HepG2 (cell line): ENCODE results near the gene SEMA3F. TPM values are rescaled to one million over a fixed set of nuclear protein-coding genes. Genes with fewer than 3 reads are reported as not detected.

ENCODE experiments used
- ATAC-seq: fragments of 200-7000 bp; cut with Tn5 transposase; 3 replicates; pipeline ENCODE4 v1.9.1; 2020; ENCODE audit warnings: mild to moderate bottlenecking, moderate library complexity
- BruUV-seq: library from RNA; stranded (reverse); fragments of 400-500 nt; replicated peaks from 2 replicates; lab custom pipeline; 2021; lab: Mats Ljungman, UMichigan
- CTCF ChIA-PET: fragments of 300-600 bp; formaldehyde crosslinking; extraction: SDS; loops from one replicate; lab custom pipeline; 2021; ENCODE audit warnings: low total read pairs, inconsistent platforms, low intra/inter-chr PET ratio; lab: Yijun Ruan, JAX
- POLR2A ChIA-PET: fragments of 350-600 bp; sonication (Branson Sonifier 250); formaldehyde crosslinking; loops from one replicate; lab custom pipeline; 2020; ENCODE audit warnings: antibody characterized with exemption, inconsistent platforms; lab: Yijun Ruan, JAX
- DNase-seq: peaks from one replicate; pipeline ENCODE4 v3.0.0-alpha.2; 2015; ENCODE audit warnings: low spot score
- FAIRE-seq: peaks from 3 replicates; lab custom pipeline; 2011; peaks lifted over from hg19 to GRCh38; lab: Jason Lieb, UNC
- H2AFZ ChIP-seq: one replicate; pipeline ENCODE4 v1.6.1; 2011; ENCODE audit warnings: low read length, inconsistent platforms
- H3K27ac ChIP-seq: fragments of 300-600 bp; 3 replicates; pipeline ENCODE4 v1.8.0; 2011; ENCODE audit warnings: mixed run types, mild to moderate bottlenecking, mixed read lengths, low read length, inconsistent platforms; ENCODE audit not compliant: insufficient read depth; ENCODE audit errors: extremely low read length
- H3K27me3 ChIP-seq, 2 experiments: fragments of 200-600 bp in 1 of 2; 2 replicates in 1 of 2; 3 replicates in 1 of 2; pipeline versions ENCODE4 v1.6.0 to v1.8.0; 2011; ENCODE audit warnings: low read length in 2 of 2, mild to moderate bottlenecking in 2 of 2, moderate library complexity in 2 of 2, inconsistent platforms in 1 of 2; ENCODE audit not compliant: insufficient read depth in 2 of 2, control insufficient read depth in 1 of 2
- H3K36me3 ChIP-seq, 2 experiments: fragments of 200-600 bp in 1 of 2; replicated peaks in 1 of 2; 2 replicates in 1 of 2; 3 replicates in 1 of 2; pipeline versions ENCODE4 v1.5.1 to v1.8.0; 2011; ENCODE audit warnings: low read length in 2 of 2, inconsistent platforms in 1 of 2; ENCODE audit not compliant: insufficient read depth in 2 of 2, control insufficient read depth in 1 of 2
- H3K4me1 ChIP-seq: 2 replicates; pipeline ENCODE4 v1.5.1; 2012; ENCODE audit warnings: low read length, inconsistent platforms; ENCODE audit not compliant: insufficient read depth
- H3K4me2 ChIP-seq: 2 replicates; pipeline ENCODE4 v1.6.0; 2011; ENCODE audit warnings: low read depth, low read length, inconsistent platforms
- H3K4me3 ChIP-seq, 3 experiments: fragments of 200-600 bp in 1 of 3; sonication (generic), shearing (Covaris generic) in 1 of 3; replicated peaks in 1 of 3; 2 replicates each; pipeline ENCODE4 v1.5.1; 2011 to 2016; ENCODE audit warnings: low read length in 3 of 3, inconsistent platforms in 2 of 3, low read depth in 2 of 3, mild to moderate bottlenecking in 2 of 3, control low read depth in 1 of 3, mixed read lengths in 1 of 3; ENCODE audit not compliant: insufficient read depth in 1 of 3
- H3K79me2 ChIP-seq: one replicate; pipeline ENCODE4 v1.6.1; 2011; ENCODE audit warnings: low read length, inconsistent platforms; ENCODE audit not compliant: insufficient read depth
- H3K9ac ChIP-seq: 2 replicates; pipeline ENCODE4 v1.6.0; 2011; ENCODE audit warnings: mild to moderate bottlenecking, low read depth, low read length, inconsistent platforms; ENCODE audit not compliant: insufficient read depth
- H3K9me3 ChIP-seq: 2 replicates; pipeline ENCODE4 v1.5.1; 2012; ENCODE audit warnings: mild to moderate bottlenecking, low read length
- H4K20me1 ChIP-seq: 2 replicates; pipeline ENCODE4 v1.6.0; 2011; ENCODE audit warnings: inconsistent platforms, mild to moderate bottlenecking, low read length, moderate library complexity; ENCODE audit not compliant: insufficient read depth
- BRCA1 ChIP-seq: sonication (generic); formaldehyde crosslinking; IDR thresholded peaks from 2 replicates; pipeline ENCODE4 v1.4.0; 2020; ENCODE audit warnings: missing genetic modification reagents
- EEA1 ChIP-seq: sonication (generic); formaldehyde crosslinking; IDR thresholded peaks from 2 replicates; pipeline ENCODE4 v1.5.1; 2020; ENCODE audit warnings: mild to moderate bottlenecking, missing genetic modification reagents, borderline replicate concordance
- ELF4 ChIP-seq: sonication (generic); formaldehyde crosslinking; IDR thresholded peaks from 2 replicates; pipeline ENCODE4 v1.5.0; 2020; ENCODE audit warnings: missing genetic modification reagents, mild to moderate bottlenecking, moderate library complexity, borderline replicate concordance
- GATAD1 ChIP-seq: IDR thresholded peaks from 2 replicates; pipeline ENCODE4 v1.6.1; 2016; ENCODE audit warnings: missing genetic modification reagents, missing compliant biosample characterization
- HOXA7 ChIP-seq: sonication (generic); formaldehyde crosslinking; IDR thresholded peaks from 2 replicates; pipeline ENCODE4 v1.8.1; 2022; ENCODE audit warnings: mild to moderate bottlenecking, missing genetic modification reagents, moderate library complexity
- JUN ChIP-seq: sonication (generic); formaldehyde crosslinking; IDR thresholded peaks from 2 replicates; pipeline ENCODE4 v1.4.0; 2020; ENCODE audit warnings: mild to moderate bottlenecking, missing genetic modification reagents
- NR1H2 ChIP-seq: sonication (generic); formaldehyde crosslinking; IDR thresholded peaks from 2 replicates; pipeline ENCODE4 v1.8.1; 2022; ENCODE audit warnings: low read depth, missing genetic modification reagents, borderline replicate concordance
- POLR2G ChIP-seq: fragments of 200-400 bp; formaldehyde crosslinking; IDR thresholded peaks from 2 replicates; pipeline ENCODE4 v1.6.1; 2018; ENCODE audit warnings: mild to moderate bottlenecking, low read depth, low read length, moderate library complexity
- PRMT3 ChIP-seq: sonication (generic); formaldehyde crosslinking; IDR thresholded peaks from 2 replicates; pipeline ENCODE4 v1.8.1; 2022; ENCODE audit warnings: low read depth, mild to moderate bottlenecking, moderate library complexity, missing genetic modification reagents, borderline replicate concordance
- RARG ChIP-seq: sonication (generic); formaldehyde crosslinking; IDR thresholded peaks from 2 replicates; pipeline ENCODE4 v1.4.0; 2020; ENCODE audit warnings: low read depth, mild to moderate bottlenecking, missing genetic modification reagents
- SIX4 ChIP-seq: sonication (generic); formaldehyde crosslinking; IDR thresholded peaks from 2 replicates; pipeline ENCODE4 v1.4.0; 2020; ENCODE audit warnings: missing genetic modification reagents
- TP53 ChIP-seq: sonication (generic); formaldehyde crosslinking; conservative IDR thresholded peaks from 2 replicates; pipeline ENCODE4 v1.4.0; 2020; ENCODE audit warnings: missing genetic modification reagents
- TRIM22 ChIP-seq: fragments of 450-650 bp; IDR thresholded peaks from 2 replicates; pipeline ENCODE4 v1.6.1; 2017
- XRCC5 ChIP-seq: fragments of 200-400 bp; formaldehyde crosslinking; optimal IDR thresholded peaks from 2 replicates; pipeline ENCODE3; 2017; ENCODE audit warnings: mild to moderate bottlenecking, low read length
- ZBTB8A ChIP-seq: sonication (generic); formaldehyde crosslinking; IDR thresholded peaks from 2 replicates; pipeline ENCODE4 v1.4.0; 2020; ENCODE audit warnings: mild to moderate bottlenecking, low read depth, missing genetic modification reagents, borderline replicate concordance
- ZNF605 ChIP-seq: sonication (generic); formaldehyde crosslinking; IDR thresholded peaks from 2 replicates; pipeline ENCODE4 v1.8.0; 2022; ENCODE audit warnings: mild to moderate bottlenecking, missing genetic modification reagents
- ZNF747 ChIP-seq: sonication (generic); formaldehyde crosslinking; IDR thresholded peaks from 2 replicates; pipeline ENCODE4 v1.8.1; 2023; ENCODE audit warnings: missing genetic modification reagents, mild to moderate bottlenecking, borderline replicate concordance
- ZNF782 ChIP-seq: sonication (generic); formaldehyde crosslinking; IDR thresholded peaks from 2 replicates; pipeline ENCODE4 v1.4.0; 2020; ENCODE audit warnings: missing genetic modification reagents, mild to moderate bottlenecking, borderline replicate concordance
- WGBS: methylation state at CpG from one replicate; pipeline ENCODE4 v1.1.6; 2017; ENCODE audit warnings: low lambda C conversion rate; 5-methylcytosine and 5-hydroxymethylcytosine counted together
- in situ Hi-C: cut with HindIII; loops from 2 replicates; pipeline ENCODE4 v1.10.0; 2017; ENCODE audit warnings: low pct_unique_long_range_greater_than_20kb; ENCODE audit not compliant: extremely low pct_ligation_motif_present
- intact Hi-C: fragments of 100-400 bp; cut with micrococcal nuclease; formaldehyde crosslinking; loops from one replicate; pipeline ENCODE4 v1.10.0; 2022; ENCODE audit not compliant: unreplicated experiment
- polyA plus RNA-seq, 8 experiments: library from polyadenylated mRNA; depleted of rRNA in 3 of 8; stranded (reverse) in 7 of 8; unstranded in 1 of 8; fragments of >200 nt; fragmentation: Illumina TruSeq in 4 of 8; extraction: Trizol in 4 of 8; gene quantifications; 2 replicates each; pipeline versions ENCODE4 v1.2.1 to v1.2.3, GENCODE V29; 2011 to 2016; ENCODE audit warnings: low read depth in 4 of 8, missing spikeins in 1 of 8, mixed read lengths in 1 of 8; ENCODE audit not compliant: insufficient read depth in 1 of 8
- total RNA-seq, 5 experiments: library from RNA; depleted of rRNA; stranded (reverse); fragments of >200 nt; fragmentation: Illumina TruSeq; extraction: Trizol; gene quantifications; 2 replicates each; pipeline ENCODE4 v1.2.3, GENCODE V29; 2016; ENCODE audit warnings: low read depth in 1 of 5

Gene SEMA3F
- total and polyA plus RNA-seq, 2 of the 13 experiments (the other 11 are each of a cell fraction or from before 2014, with no cell fraction given): 7.6 to 17.2 TPM

DNA sequence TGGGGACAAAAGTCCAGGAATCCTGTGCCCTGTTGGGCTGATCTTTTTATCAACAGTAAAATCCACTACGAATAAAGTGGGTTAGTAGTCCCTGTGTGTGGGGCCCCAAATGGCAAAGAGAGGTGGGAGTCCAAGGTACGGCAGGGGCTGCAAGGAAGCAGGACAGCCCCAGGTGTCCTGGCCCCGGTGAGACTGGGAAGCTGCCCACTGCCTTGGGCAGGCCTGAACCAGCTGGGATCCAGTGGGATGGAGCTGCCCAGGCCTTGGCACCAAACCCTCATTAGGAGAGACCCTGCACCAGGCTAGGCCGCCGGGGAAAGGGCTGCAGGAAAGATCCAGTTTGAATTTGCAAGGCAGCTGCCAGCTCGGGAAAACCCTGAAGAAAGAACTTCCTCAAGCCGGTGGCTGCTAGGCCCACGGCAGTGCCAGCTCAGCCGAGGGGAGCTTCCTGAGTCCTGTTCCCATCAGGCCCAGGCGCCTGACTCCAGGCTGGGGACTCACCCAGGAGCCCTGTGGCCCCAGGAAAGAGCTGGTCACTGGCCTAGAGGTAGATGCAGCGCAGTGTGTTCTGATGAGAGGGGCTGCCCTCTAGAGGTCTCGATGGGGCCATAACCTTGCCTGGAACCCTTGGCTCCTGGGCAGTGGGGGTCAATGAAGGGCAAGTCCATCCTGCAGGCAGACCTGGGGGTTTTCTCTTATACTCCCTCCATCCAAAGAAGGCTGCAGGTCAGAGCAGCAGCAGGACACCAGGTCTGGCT, 66.5 kb downstream of the SEMA3F start (continued):
- peak; percentile 90 for TF ChIP-seq XRCC5
- TF ChIP-seq TRIM22: no peak
- TF ChIP-seq EEA1: no peak
- TF ChIP-seq RARG (CRISPR knock-in tag): no peak
- peak; percentile 57; the same call in 1 of the 2 replicates for TF ChIP-seq ZNF747 (CRISPR knock-in tag)
- peak; percentile 77; the same call in 1 of the 2 replicates for TF ChIP-seq ZBTB8A (CRISPR knock-in tag)
- TF ChIP-seq SIX4 (CRISPR knock-in tag): no peak
- 0 out of 2 replicates have a peak, but pooled peaks have one; percentile 28 for TF ChIP-seq BRCA1
- TF ChIP-seq TP53 (CRISPR knock-in tag): 0 out of 2 replicates have a peak, but pooled peaks have one; percentile 62
- peak; percentile 8 for TF ChIP-seq GATAD1
- TF ChIP-seq ZNF782 (CRISPR knock-in tag): peak; percentile 22; the same call in 1 of the 2 replicates

- in situ Hi-C loops: no loop called here
- WGBS: 0% methylated on average over 1 of the region's 1 CpG
- Histone ChIP-seq H3K79me2 (no peaks in the 10 kb centered on the region), H3K36me3 (peaks cover 11 to 31% of the 10 kb centered on the region in 2 experiments), H2AFZ (no peak overlapping the region), H4K20me1 (no peaks in the 10 kb centered on the region), H3K4me2 (peak overlapping the region; percentile 60), H3K4me1 (peaks cover 66% of the 10 kb centered on the region), H3K4me3 (peak overlapping the region in 1 of 3 experiments; percentile 37; a peak in 2 of 6 replicates), H3K27me3 (no peaks in the 10 kb centered on the region), H3K9ac (no peak overlapping the region), H3K9me3 (no peaks in the 10 kb centered on the region), H3K27ac (peak overlapping the region; percentile 81)
- CTCF ChIA-PET: interaction anchor here (0.6 to 9.0 kb wide), 3 partner anchors 10 to 28 kb away, joined by 3 to 265 read pairs (median 3); partner anchors contain the start of gene GNAT1
- BruUV-seq: no TSS peak
- DNase-seq: no peak
- FAIRE-seq: no peak
- POLR2A ChIA-PET: interaction anchor here (1.0 to 16.5 kb wide), 6 partner anchors 14 to 115 kb away, joined by 3 to 625 read pairs (median 14); partner anchors contain the start of genes GNAI2, GNAT1 and SLC38A3
- peak; percentile 13 for ATAC-seq
- intact Hi-C loops: no loop called here
- TF ChIP-seq ELF4 (CRISPR knock-in tag): no peak
- no peak for TF ChIP-seq JUN (CRISPR knock-in tag)
- no peak for TF ChIP-seq HOXA7 (CRISPR knock-in tag)
- TF ChIP-seq PRMT3 (CRISPR knock-in tag): no peak
- TF ChIP-seq ZNF605 (CRISPR knock-in tag): peak; percentile 1; the same call in 1 of the 2 replicates
- 0 out of 2 replicates have a peak, but pooled peaks have one; percentile 39 for TF ChIP-seq POLR2G
- 0 out of 2 replicates have a peak, but pooled peaks have one; percentile 6 for TF ChIP-seq NR1H2 (CRISPR knock-in tag)
These were observed 67.0 kb downstream of the SEMA3F start for GRCh38 chr3:50222169-50222528.
